K562 (cell line): ENCODE data around the gene GPHN. TPM values are rescaled to one million over a fixed set of nuclear protein-coding genes. Genes with fewer than 3 reads are reported as not detected.
"Not testable (repeated sequence)": the region's sequence is repeated elsewhere in the genome, so short reads cannot be mapped to it uniquely, and the experiment has no call there.

Experiments
- ATAC-seq: fragments of 200-7000 bp; cut with Tn5 transposase; 3 replicates; pipeline ENCODE4 v1.9.1; 2020; ENCODE audit warnings: moderate library complexity
- BruUV-seq: library from RNA; stranded (reverse); fragments of 400-500 nt; replicated peaks from 2 replicates; lab custom pipeline; 2021; lab: Mats Ljungman, UMichigan
- CTCF ChIA-PET: fragments of 300-600 bp; formaldehyde crosslinking; extraction: SDS; loops from one replicate; lab custom pipeline; 2021; ENCODE audit warnings: low intra/inter-chr PET ratio; lab: Yijun Ruan, JAX
- POLR2A ChIA-PET: fragments of 300-600, 350-650 bp; sonication (Branson Sonifier 250); formaldehyde crosslinking; extraction: SDS; loops from one replicate; lab custom pipeline; 2021; ENCODE audit warnings: antibody characterized with exemption, inconsistent platforms; lab: Yijun Ruan, JAX
- DNase-seq, 4 experiments: peaks; one replicate each; pipeline versions ENCODE4 v3.0.0 to v3.0.0-alpha.2; 2011 to 2018; ENCODE audit warnings: low spot score in 3 of 4, mixed read lengths in 3 of 4; ENCODE audit errors: extremely low read depth in 1 of 4
- FAIRE-seq: peaks from 2 replicates; lab custom pipeline; 2011; peaks lifted over from hg19 to GRCh38; lab: Jason Lieb, UNC
- H2AFZ ChIP-seq: 2 replicates; pipeline ENCODE4 v1.6.0; 2011; ENCODE audit warnings: low read depth, low read length, control low read depth, inconsistent platforms
- H3K27ac ChIP-seq: fragments of 200-600 bp; 3 replicates; pipeline ENCODE4 v1.8.0; 2011; ENCODE audit warnings: low read depth, mild to moderate bottlenecking, control low read depth, inconsistent platforms, low read length, moderate library complexity, mixed read lengths; ENCODE audit errors: extremely low read depth
- H3K27me3 ChIP-seq, 2 experiments: fragments of 300-600 bp in 1 of 2; 2 replicates in 1 of 2; 3 replicates in 1 of 2; pipeline versions ENCODE4 v1.6.0 to v1.8.0; 2011; ENCODE audit warnings: inconsistent platforms in 2 of 2, low read length in 2 of 2, mild to moderate bottlenecking in 1 of 2, mixed read lengths in 1 of 2, moderate library complexity in 1 of 2; ENCODE audit not compliant: control insufficient read depth in 2 of 2, insufficient read depth in 2 of 2
- H3K36me3 ChIP-seq: fragments of 300-600 bp; 3 replicates; pipeline ENCODE4 v1.8.0; 2011; ENCODE audit warnings: mild to moderate bottlenecking, low read length, inconsistent platforms; ENCODE audit not compliant: control insufficient read depth, insufficient read depth
- H3K4me1 ChIP-seq, 2 experiments: fragments of 200-600 bp in 1 of 2; replicated peaks in 1 of 2; 2 replicates in 1 of 2; 3 replicates in 1 of 2; pipeline versions ENCODE4 v1.5.1 to v1.8.0; 2011; ENCODE audit warnings: inconsistent platforms in 2 of 2, low read length in 2 of 2, mild to moderate bottlenecking in 1 of 2, mixed read lengths in 1 of 2, moderate library complexity in 1 of 2; ENCODE audit not compliant: control insufficient read depth in 2 of 2, insufficient read depth in 2 of 2
- H3K4me2 ChIP-seq: 2 replicates; pipeline ENCODE4 v1.6.1; 2011; ENCODE audit warnings: low read length, control low read depth, inconsistent platforms, mixed read lengths; ENCODE audit not compliant: insufficient read depth
- H3K4me3 ChIP-seq: fragments of 200-600 bp; sonication (generic), shearing (Covaris generic); 2 replicates; pipeline ENCODE4 v1.5.1; 2016; ENCODE audit warnings: control low read depth, inconsistent platforms
- H3K79me2 ChIP-seq: fragments of 200-600 bp; 3 replicates; pipeline ENCODE4 v1.8.0; 2011; ENCODE audit warnings: low read length, inconsistent platforms; ENCODE audit not compliant: control insufficient read depth, insufficient read depth
- H3K9ac ChIP-seq, 2 experiments: 2 replicates each; pipeline versions ENCODE4 v1.6.0 to v1.6.1; 2011; ENCODE audit warnings: low read depth in 2 of 2, low read length in 2 of 2, control low read depth in 1 of 2, inconsistent platforms in 1 of 2, mild to moderate bottlenecking in 1 of 2, mixed read lengths in 1 of 2; ENCODE audit not compliant: insufficient read depth in 1 of 2
- H3K9me1 ChIP-seq: one replicate; pipeline ENCODE4 v1.6.0; 2011; ENCODE audit warnings: inconsistent platforms, mild to moderate bottlenecking, low read length, moderate library complexity; ENCODE audit not compliant: control insufficient read depth, insufficient read depth
- H3K9me3 ChIP-seq: replicated peaks from 2 replicates; pipeline ENCODE4 v1.5.1; 2011; ENCODE audit warnings: low read depth, low read length, inconsistent platforms; ENCODE audit not compliant: control insufficient read depth, insufficient read depth
- H4K20me1 ChIP-seq: replicated peaks from 2 replicates; pipeline ENCODE4 v1.6.1; 2011; ENCODE audit warnings: low read length, inconsistent platforms, mixed read lengths; ENCODE audit not compliant: control insufficient read depth, insufficient read depth
- E4F1 ChIP-seq: fragments of 250-450 bp; sonication (Bioruptor Pico); IDR thresholded peaks from 2 replicates; pipeline ENCODE4 v1.5.0; 2021; ENCODE audit warnings: mild to moderate bottlenecking, borderline replicate concordance
- GTF2B ChIP-seq: IDR thresholded peaks from 2 replicates; pipeline ENCODE4 v1.6.1; 2011; ENCODE audit not compliant: insufficient read length; ENCODE audit errors: extremely low read depth
- HNRNPL ChIP-seq: fragments of 200-400 bp; formaldehyde crosslinking; IDR thresholded peaks from 2 replicates; pipeline ENCODE4 v1.6.1; 2017; ENCODE audit warnings: low read depth, mild to moderate bottlenecking, low read length
- KAT7 ChIP-seq: sonication (generic); formaldehyde crosslinking; IDR thresholded peaks from 2 replicates; pipeline ENCODE4 v1.8.0; 2022; ENCODE audit warnings: missing genetic modification reagents, mild to moderate bottlenecking, borderline replicate concordance
- KDM2B ChIP-seq: fragments of 250-450 bp; sonication (Bioruptor Pico); IDR thresholded peaks from 2 replicates; pipeline ENCODE4 v1.8.0; 2021; ENCODE audit warnings: mild to moderate bottlenecking, moderate library complexity
- MITF ChIP-seq: IDR thresholded peaks from 2 replicates; pipeline ENCODE4 v1.6.1; 2014; ENCODE audit warnings: antibody characterized with exemption
- RNF2 ChIP-seq: sonication (generic); IDR thresholded peaks from 2 replicates; pipeline ENCODE4 v1.6.1; 2016
- SP1 ChIP-seq: sonication (generic); formaldehyde crosslinking; IDR thresholded peaks from 2 replicates; pipeline ENCODE4 v1.8.1; 2022; ENCODE audit warnings: mild to moderate bottlenecking, missing genetic modification reagents
- STAT5B ChIP-seq: fragments of 250-450 bp; sonication (Bioruptor Pico); IDR thresholded peaks from 2 replicates; pipeline ENCODE4 v1.8.0; 2021; ENCODE audit warnings: mild to moderate bottlenecking, inconsistent platforms
- TEAD2 ChIP-seq: fragments of 450-650 bp; IDR thresholded peaks from 2 replicates; pipeline ENCODE4 v1.6.1; 2016; ENCODE audit warnings: missing genetic modification characterization, control low read depth, missing compliant biosample characterization
- ZFX ChIP-seq: sonication (generic); formaldehyde crosslinking; IDR thresholded peaks from 2 replicates; pipeline ENCODE4 v1.8.0; 2022; ENCODE audit warnings: mild to moderate bottlenecking, missing genetic modification reagents, moderate library complexity
- ZNF584 ChIP-seq: fragments of 200-800 bp; sonication (Bioruptor generic); IDR thresholded peaks from 2 replicates; pipeline ENCODE4 v1.6.1; 2016; ENCODE audit warnings: low read depth, mild to moderate bottlenecking, missing genetic modification characterization, missing compliant biosample characterization
- ZSCAN32 ChIP-seq: fragments of 450-650 bp; formaldehyde crosslinking; IDR thresholded peaks from 2 replicates; pipeline ENCODE4 v1.4.0; 2020; ENCODE audit warnings: mild to moderate bottlenecking, moderate library complexity
- WGBS: fragments of 100-300 bp; shearing (Covaris generic); methylation state at CpG from one replicate; pipeline ENCODE4 v1.1.6; 2016; ENCODE audit warnings: low coverage, mixed read lengths; ENCODE audit not compliant: insufficient coverage; ENCODE audit errors: missing lambda C conversion rate; 5-methylcytosine and 5-hydroxymethylcytosine counted together
- in situ Hi-C: fragments of 300-500 bp; cut with MboI; formaldehyde crosslinking; loops from 4 replicates; pipeline ENCODE4 v1.15.0; 2018; ENCODE audit warnings: inconsistent platforms, mixed read lengths
- intact Hi-C: fragments of 100-400 bp; cut with micrococcal nuclease; formaldehyde crosslinking; loops from 2 replicates; pipeline ENCODE4 v1.14.2; 2022
- polyA plus RNA-seq, 8 experiments: library from polyadenylated mRNA; depleted of rRNA in 4 of 8; stranded (reverse) in 5 of 8; unstranded in 3 of 8; fragments of >200 nt; fragmentation: Nextera tagmentation in 2 of 8; fragmentation: Illumina TruSeq in 1 of 8; extraction: Ambion mirVana in 2 of 8; extraction: Trizol in 1 of 8; gene quantifications; 2 replicates each; pipeline versions ENCODE4 v1.2.1 to v1.2.3, GENCODE V29; 2011 to 2014; ENCODE audit warnings: inconsistent platforms in 1 of 8, missing spikeins in 1 of 8
- total RNA-seq, 7 experiments: library from RNA; depleted of rRNA in 6 of 7; stranded (reverse); fragments of >200 nt in 6 of 7; fragmentation: Illumina TruSeq in 2 of 7; extraction: Trizol in 2 of 7; gene quantifications; 2 replicates each; pipeline versions ENCODE4 v1.2.1 to v1.2.3, GENCODE V29; 2011 to 2021; ENCODE audit warnings: low replicate concordance in 1 of 7

The GPHN gene
- total and polyA plus RNA-seq, 9 of the 15 experiments (the other 6 are each of a cell fraction or from before 2014, with no cell fraction given), result 5.9 to 16.0 (median 11.4) TPM

- ATAC-seq, H3K4me2 ChIP-seq, intact Hi-C loops, H3K9me3 ChIP-seq, H2AFZ ChIP-seq, DNase-seq, POLR2A ChIA-PET, in situ Hi-C loops, H3K79me2 ChIP-seq, FAIRE-seq, H4K20me1 ChIP-seq, BruUV-seq, H3K9me1 ChIP-seq, CTCF ChIA-PET, H3K36me3 ChIP-seq, H3K4me3 ChIP-seq, H3K4me1 ChIP-seq, H3K27ac ChIP-seq, H3K9ac ChIP-seq, H3K27me3 ChIP-seq: not testable (repeated sequence)
- WGBS, result 24% methylated on average over 2 of the region's 2 CpGs
These were observed 207.4 kb downstream of the GPHN start for GRCh38 chr14:66715313-66715712.

- intact Hi-C loops (no loop called here), in situ Hi-C loops (no loop called here)
- no peaks in the 10 kb centered on the region for H3K4me1 ChIP-seq
- ChIA-PET POLR2A (interaction anchor here (0.6 kb wide), 1 partner anchor 207 kb away, joined by 3 read pairs; no protein-coding TSS in a partner anchor), CTCF (no interaction called here)
- DNase-seq (no peak), FAIRE-seq (no peak), ATAC-seq (no peak)
- no peak overlapping the region for H3K4me3 ChIP-seq
- H3K4me2 ChIP-seq, result no peak overlapping the region
- H3K27me3 ChIP-seq, result no peaks in the 10 kb centered on the region
- H3K79me2 ChIP-seq, result no peaks in the 10 kb centered on the region
- no peak overlapping the region for H3K9ac ChIP-seq
- H3K27ac ChIP-seq, result no peak overlapping the region
- H2AFZ ChIP-seq, result no peak overlapping the region
- no peaks in the 10 kb centered on the region for H3K36me3 ChIP-seq
- no peaks in the 10 kb centered on the region for H4K20me1 ChIP-seq
- no peaks in the 10 kb centered on the region for H3K9me3 ChIP-seq
- BruUV-seq, result no TSS peak
- H3K9me1 ChIP-seq, result no peaks in the 10 kb centered on the region
- TF ChIP-seq ZNF584 (CRISPR knock-in tag), result no peak
- TF ChIP-seq TEAD2 (tag), result no peak
- no peak for TF ChIP-seq STAT5B (CRISPR knock-in tag)
- TF ChIP-seq KAT7, result no peak
- no peak for TF ChIP-seq GTF2B
- TF ChIP-seq ZFX, result no peak
- TF ChIP-seq RNF2, result no peak
- TF ChIP-seq HNRNPL, result no peak
- TF ChIP-seq ZSCAN32, result no peak
- no peak for TF ChIP-seq MITF
- no peak for TF ChIP-seq KDM2B
- no peak for TF ChIP-seq SP1
- TF ChIP-seq E4F1, result no peak
These were observed 208.3 kb downstream of the GPHN start for GRCh38 chr14:66716227-66716626.
